GM23338 (cell line): ENCODE measurements around the gene GPAM. TPM values are rescaled to one million over a fixed set of nuclear protein-coding genes. Genes with fewer than 3 reads are reported as not detected.
A peak's percentile ranks its signal among the peaks of the same experiment; 100 is the strongest.

Experiments used
- ATAC-seq: fragments of 200-7000 bp; cut with Tn5 transposase; 3 replicates; pipeline ENCODE4 v1.9.1; 2020
- DNase-seq: peaks from one replicate; pipeline ENCODE4 v3.0.0-alpha.2; 2015; ENCODE audit warnings: low spot score
- H2AFZ ChIP-seq: fragments of 200-600 bp; sonication (generic); 2 replicates; pipeline ENCODE4 v1.8.0; 2016; ENCODE audit warnings: antibody characterized with exemption, mild to moderate bottlenecking, moderate library complexity
- H3F3A ChIP-seq: fragments of 200-600 bp; sonication (generic); replicated peaks from 2 replicates; pipeline ENCODE4 v1.8.0; 2017; ENCODE audit warnings: antibody characterized with exemption, mixed run types, low read depth
- H3K27ac ChIP-seq: fragments of 200-600 bp; sonication (generic); 2 replicates; pipeline ENCODE4 v1.6.1; 2016; ENCODE audit warnings: low read depth
- H3K27me3 ChIP-seq: fragments of 200-600 bp; sonication (generic); 2 replicates; pipeline ENCODE4 v1.8.0; 2016; ENCODE audit warnings: mild to moderate bottlenecking, mixed run types, moderate library complexity; ENCODE audit not compliant: insufficient read depth
- H3K36me3 ChIP-seq: fragments of 200-600 bp; sonication (generic); 2 replicates; pipeline ENCODE4 v1.8.0; 2016; ENCODE audit warnings: mild to moderate bottlenecking; ENCODE audit not compliant: insufficient read depth
- H3K4me1 ChIP-seq: fragments of 200-600 bp; sonication (generic); 2 replicates; pipeline ENCODE4 v1.8.0; 2016; ENCODE audit warnings: mild to moderate bottlenecking, moderate library complexity; ENCODE audit not compliant: insufficient read depth
- H3K4me2 ChIP-seq: fragments of 200-600 bp; sonication (generic); 2 replicates; pipeline ENCODE4 v1.7.1; 2017; ENCODE audit warnings: mixed run types
- H3K4me3 ChIP-seq: fragments of 200-600 bp; sonication (generic); 2 replicates; pipeline ENCODE4 v1.6.1; 2016; ENCODE audit warnings: mixed run types
- H3K79me2 ChIP-seq: fragments of 200-600 bp; sonication (generic); replicated peaks from 2 replicates; pipeline ENCODE4 v1.8.0; 2017; ENCODE audit warnings: mild to moderate bottlenecking; ENCODE audit not compliant: insufficient read depth
- H3K9me2 ChIP-seq: fragments of 200-600 bp; sonication (generic); 2 replicates; pipeline ENCODE4 v1.8.0; 2017; ENCODE audit not compliant: insufficient read depth
- H4K20me1 ChIP-seq: fragments of 200-600 bp; sonication (generic); replicated peaks from 2 replicates; pipeline ENCODE4 v1.8.0; 2017; ENCODE audit warnings: mild to moderate bottlenecking; ENCODE audit not compliant: insufficient read depth
- H3K27ac Mint-ChIP-seq: 2 replicates; pipeline ENCODE4 v1.8.0; 2020; ENCODE audit warnings: inconsistent platforms, mild to moderate bottlenecking, moderate library complexity, mixed read lengths
- H3K27me3 Mint-ChIP-seq: 3 replicates; pipeline ENCODE4 v1.8.0; 2022; ENCODE audit warnings: low read depth, mild to moderate bottlenecking, moderate library complexity, mixed read lengths, inconsistent platforms; ENCODE audit not compliant: insufficient read depth, poor library complexity
- H3K36me3 Mint-ChIP-seq: 3 replicates; pipeline ENCODE4 v1.8.0; 2021; ENCODE audit warnings: low read depth, mild to moderate bottlenecking, inconsistent platforms, moderate library complexity, mixed read lengths
- H3K4me1 Mint-ChIP-seq: 3 replicates; pipeline ENCODE4 v1.8.0; 2020; ENCODE audit warnings: mild to moderate bottlenecking, inconsistent platforms, mixed read lengths
- H3K4me3 Mint-ChIP-seq: 3 replicates; pipeline ENCODE4 v1.8.0; 2021; ENCODE audit warnings: moderate library complexity, mild to moderate bottlenecking, inconsistent platforms, mixed read lengths
- H3K9me3 Mint-ChIP-seq: 3 replicates; pipeline ENCODE4 v1.8.0; 2020; ENCODE audit warnings: moderate library complexity, mild to moderate bottlenecking, inconsistent platforms, mixed read lengths
- CREB1 ChIP-seq: fragments of 250-450 bp; sonication (Bioruptor Pico); IDR thresholded peaks from 2 replicates; pipeline ENCODE4 v1.5.0; 2020; ENCODE audit warnings: low read depth, mild to moderate bottlenecking, moderate library complexity
- CTCF ChIP-seq, 2 experiments: fragments of 200-600 bp in 1 of 2; sonication (generic) in 1 of 2; conservative IDR thresholded peaks; 2 replicates each; pipeline versions ENCODE4 v1.5.1 to v1.6.1; 2016 to 2017; ENCODE audit warnings: antibody characterized with exemption in 2 of 2, low read depth in 2 of 2, mild to moderate bottlenecking in 2 of 2, moderate library complexity in 1 of 2
- ETS1 ChIP-seq: IDR thresholded peaks from 2 replicates; pipeline ENCODE4 v1.6.1; 2016; ENCODE audit warnings: antibody characterized with exemption
- EZH2 ChIP-seq: fragments of 200-600 bp; sonication (generic); IDR thresholded peaks from one replicate; pipeline ENCODE4 v1.8.0; 2017; ENCODE audit warnings: antibody characterized with exemption, mild to moderate bottlenecking, low read depth; ENCODE audit not compliant: unreplicated experiment
- EZH2phosphoT487 ChIP-seq: fragments of 200-600 bp; sonication (generic); IDR thresholded peaks from one replicate; pipeline ENCODE4 v1.8.1; 2018; ENCODE audit warnings: antibody characterized with exemption; ENCODE audit not compliant: unreplicated experiment
- JUNB ChIP-seq: IDR thresholded peaks from one replicate; pipeline ENCODE4 v1.6.1; 2016; ENCODE audit warnings: antibody characterized with exemption; ENCODE audit not compliant: unreplicated experiment
- REST ChIP-seq: IDR thresholded peaks from one replicate; pipeline ENCODE4 v1.6.1; 2018; ENCODE audit warnings: antibody characterized with exemption; ENCODE audit not compliant: unreplicated experiment
- STAT1 ChIP-seq: IDR thresholded peaks from one replicate; pipeline ENCODE4 v1.6.1; 2016; ENCODE audit warnings: antibody characterized with exemption; ENCODE audit not compliant: unreplicated experiment
- ZNF114 ChIP-seq: fragments of 250-450 bp; sonication (Bioruptor Pico); IDR thresholded peaks from 2 replicates; pipeline ENCODE4 v1.5.0; 2020; ENCODE audit warnings: mild to moderate bottlenecking, moderate library complexity
- ZNF331 ChIP-seq: fragments of 250-450 bp; sonication (Bioruptor Pico); IDR thresholded peaks from 2 replicates; pipeline ENCODE4 v1.5.0; 2020; ENCODE audit warnings: low read depth, mild to moderate bottlenecking, moderate library complexity
- polyA plus RNA-seq: library from polyadenylated mRNA; unstranded; fragments of >200 nt; fragmentation: Nextera tagmentation; extraction: Ambion mirVana; gene quantifications from 2 replicates; pipeline ENCODE4 v1.2.1, GENCODE V29; 2016
- total RNA-seq: library from RNA; depleted of rRNA; stranded (reverse); fragments of >200 nt; shearing (Covaris generic); gene quantifications from 2 replicates; pipeline ENCODE4 v1.2.3, GENCODE V29; 2014

GPAM gene
- total and polyA plus RNA-seq, 2 experiments from 2014 or later: 5.5 to 16.6 TPM

- Mint-ChIP-seq H3K4me3 (no peak overlapping the region), H3K9me3 (no peaks in the 10 kb centered on the region), H3K27me3 (peaks cover 5% of the 10 kb centered on the region), H3K4me1 (peaks cover 6% of the 10 kb centered on the region; the same call in 2 of the 3 replicates), H3K36me3 (no peaks in the 10 kb centered on the region), H3K27ac (no peak overlapping the region)
- Histone ChIP-seq H3K79me2 (no peaks in the 10 kb centered on the region), H4K20me1 (no peaks in the 10 kb centered on the region), H3K4me2 (no peak overlapping the region), H2AFZ (peak overlapping the region; percentile 66; the same call in 1 of the 2 replicates), H3K27ac (no peak overlapping the region), H3F3A (no peaks in the 10 kb centered on the region), H3K4me3 (no peak overlapping the region), H3K9me2 (no peaks in the 10 kb centered on the region), H3K36me3 (no peaks in the 10 kb centered on the region), H3K4me1 (no peaks in the 10 kb centered on the region; the same call in 1 of the 2 replicates), H3K27me3 (no peaks in the 10 kb centered on the region)
- ATAC-seq (peak; percentile 90), DNase-seq (peak; percentile 93)
- TF ChIP-seq CREB1 (CRISPR knock-in tag) (no peak), STAT1 (no peak), JUNB (no peak), ZNF114 (CRISPR knock-in tag) (no peak), ETS1 (no peak), CTCF (conservative IDR thresholded peaks at IDR 0.05; ENCODE audit: low read depth in 2 of 2) (peak; percentile 93 to 98), EZH2 (no peak), ZNF331 (CRISPR knock-in tag) (no peak)
These were observed 46.2 kb downstream of the GPAM start for GRCh38 chr10:112137154-112137987.

- Histone ChIP-seq H3F3A (no peaks in the 10 kb centered on the region), H3K4me1 (no peaks in the 10 kb centered on the region; the same call in 1 of the 2 replicates), H3K27me3 (no peaks in the 10 kb centered on the region), H3K27ac (no peak overlapping the region), H3K4me3 (no peak overlapping the region), H4K20me1 (no peaks in the 10 kb centered on the region), H3K9me2 (no peaks in the 10 kb centered on the region), H3K79me2 (no peaks in the 10 kb centered on the region), H3K4me2 (no peak overlapping the region), H3K36me3 (no peaks in the 10 kb centered on the region), H2AFZ (peak overlapping the region; percentile 66; the same call in 1 of the 2 replicates)
- peaks cover 5% of the 10 kb centered on the region for H3K27me3 Mint-ChIP-seq
- H3K4me3 Mint-ChIP-seq: no peak overlapping the region
- no peaks in the 10 kb centered on the region for H3K9me3 Mint-ChIP-seq
- no peak for DNase-seq
- peaks cover 6% of the 10 kb centered on the region; the same call in 2 of the 3 replicates for H3K4me1 Mint-ChIP-seq
- H3K36me3 Mint-ChIP-seq: no peaks in the 10 kb centered on the region
- ATAC-seq: no peak
- H3K27ac Mint-ChIP-seq: no peak overlapping the region
- TF ChIP-seq ZNF114 (CRISPR knock-in tag): no peak
- TF ChIP-seq REST: no peak
- TF ChIP-seq JUNB: no peak
- no peak for TF ChIP-seq CTCF (conservative IDR thresholded peaks at IDR 0.05; ENCODE audit: low read depth in 2 of 2)
- no peak for TF ChIP-seq STAT1
- no peak for TF ChIP-seq EZH2phosphoT487
- TF ChIP-seq EZH2: no peak
- no peak for TF ChIP-seq CREB1 (CRISPR knock-in tag)
These were observed 46.9 kb downstream of the GPAM start for GRCh38 chr10:112136486-112137153.
